SW 1271 (cell line): ENCODE measurements around the gene KLHL3.

Source experiments
- DNase-seq, 2 experiments: peaks; one replicate each; lab custom pipeline; 2025; lab: John Stamatoyannopoulos, UW

Gene KLHL3

GRCh38 chr5:137631453-137631852 lies 104.4 kb downstream of the KLHL3 start:
- no peak for DNase-seq

- no peak for DNase-seq
These were observed 104.9 kb downstream of the KLHL3 start for GRCh38 chr5:137630972-137631370.

- no peak for DNase-seq
These were observed 105.5 kb downstream of the KLHL3 start for GRCh38 chr5:137630216-137630971.

GRCh38 chr5:137629646-137630045 lies 106.2 kb downstream of the KLHL3 start:
- DNase-seq, result peak in 1 of 2 experiments; percentile 67

- DNase-seq, result no peak
These were observed 108.2 kb downstream of the KLHL3 start for GRCh38 chr5:137627706-137628105.

GRCh38 chr5:137627293-137627692 lies 108.6 kb downstream of the KLHL3 start:
- DNase-seq, result no peak

GRCh38 chr5:137624786-137625349 lies 111.0 kb downstream of the KLHL3 start:
- no peak for DNase-seq

- DNase-seq, result no peak
These were observed 113.0 kb downstream of the KLHL3 start for GRCh38 chr5:137622850-137623249.

- no peak for DNase-seq
These were observed 113.7 kb downstream of the KLHL3 start for GRCh38 chr5:137621861-137622823.

- no peak for DNase-seq
These were observed 114.6 kb downstream of the KLHL3 start for GRCh38 chr5:137621306-137621705.

- no peak for DNase-seq
These were observed 116.6 kb downstream of the KLHL3 start for GRCh38 chr5:137619191-137619870.

- DNase-seq, result no peak
These were observed 117.4 kb downstream of the KLHL3 start for GRCh38 chr5:137618476-137618875.

- DNase-seq, result no peak
These were observed 118.2 kb downstream of the KLHL3 start for GRCh38 chr5:137617528-137618205.

- no peak for DNase-seq
These were observed 119.8 kb downstream of the KLHL3 start for GRCh38 chr5:137616046-137616445.

- no peak for DNase-seq
These were observed 120.6 kb downstream of the KLHL3 start for GRCh38 chr5:137615171-137615775.

GRCh38 chr5:137613554-137614265 lies 122.2 kb downstream of the KLHL3 start:
- no peak for DNase-seq

GRCh38 chr5:137612576-137612975 lies 123.3 kb downstream of the KLHL3 start:
- DNase-seq, result no peak

- DNase-seq, result no peak
These were observed 124.0 kb downstream of the KLHL3 start for GRCh38 chr5:137611794-137612435.

- no peak for DNase-seq
These were observed 124.8 kb downstream of the KLHL3 start for GRCh38 chr5:137611011-137611580.
